Fibroblast of villous mesenchyme (primary cell): ENCODE results near the gene FGG. TPM values are rescaled to one million over a fixed set of nuclear protein-coding genes. Genes with fewer than 3 reads are reported as not detected.

Experiments
- DNase-seq: peaks from one replicate; pipeline ENCODE4 v3.0.0-alpha.2; 2010; ENCODE audit warnings: low read depth
- H3K4me3 ChIP-seq: 2 replicates; pipeline ENCODE4 v1.5.1; 2011; ENCODE audit warnings: low read depth, mild to moderate bottlenecking, low read length
- total RNA-seq: library from RNA; depleted of rRNA; stranded (reverse); fragments of >200 nt; gene quantifications from 2 replicates; pipeline ENCODE4 v1.2.3, GENCODE V29; 2012
- TF ChIP-seq, protein P1 (sequence below): IDR thresholded peaks from 2 replicates; pipeline ENCODE4 v1.5.1; 2012; ENCODE audit warnings: low read depth, mild to moderate bottlenecking, low read length; ENCODE audit not compliant: insufficient read depth

FGG gene
- total RNA-seq, 1 donor, result not detected

DNA sequence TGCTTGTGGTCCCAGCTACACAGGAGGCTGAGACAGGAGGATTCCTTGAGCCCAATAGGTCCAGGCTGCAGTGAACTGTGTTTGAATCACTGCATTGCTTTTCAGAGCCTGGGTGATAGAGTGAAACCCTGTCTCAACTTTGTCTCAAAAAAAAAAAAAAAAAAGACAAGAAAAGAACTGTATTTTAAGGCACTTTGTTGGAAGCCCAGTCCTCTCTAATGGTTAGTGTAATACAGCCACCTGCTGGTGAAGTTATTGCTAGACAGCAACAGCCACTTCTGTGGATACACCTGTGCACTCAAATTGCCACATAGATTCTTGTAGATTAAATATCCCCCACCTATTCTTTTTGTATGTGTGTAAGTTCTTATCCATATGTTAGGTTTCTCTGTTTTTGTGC is 10.1 kb upstream of the FGG start:
- H3K4me3 ChIP-seq, result no peak overlapping the region
- DNase-seq, result peak; percentile 55
- TF ChIP-seq, protein P1, sequence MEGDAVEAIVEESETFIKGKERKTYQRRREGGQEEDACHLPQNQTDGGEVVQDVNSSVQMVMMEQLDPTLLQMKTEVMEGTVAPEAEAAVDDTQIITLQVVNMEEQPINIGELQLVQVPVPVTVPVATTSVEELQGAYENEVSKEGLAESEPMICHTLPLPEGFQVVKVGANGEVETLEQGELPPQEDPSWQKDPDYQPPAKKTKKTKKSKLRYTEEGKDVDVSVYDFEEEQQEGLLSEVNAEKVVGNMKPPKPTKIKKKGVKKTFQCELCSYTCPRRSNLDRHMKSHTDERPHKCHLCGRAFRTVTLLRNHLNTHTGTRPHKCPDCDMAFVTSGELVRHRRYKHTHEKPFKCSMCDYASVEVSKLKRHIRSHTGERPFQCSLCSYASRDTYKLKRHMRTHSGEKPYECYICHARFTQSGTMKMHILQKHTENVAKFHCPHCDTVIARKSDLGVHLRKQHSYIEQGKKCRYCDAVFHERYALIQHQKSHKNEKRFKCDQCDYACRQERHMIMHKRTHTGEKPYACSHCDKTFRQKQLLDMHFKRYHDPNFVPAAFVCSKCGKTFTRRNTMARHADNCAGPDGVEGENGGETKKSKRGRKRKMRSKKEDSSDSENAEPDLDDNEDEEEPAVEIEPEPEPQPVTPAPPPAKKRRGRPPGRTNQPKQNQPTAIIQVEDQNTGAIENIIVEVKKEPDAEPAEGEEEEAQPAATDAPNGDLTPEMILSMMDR, result peak; percentile 54

DNA sequence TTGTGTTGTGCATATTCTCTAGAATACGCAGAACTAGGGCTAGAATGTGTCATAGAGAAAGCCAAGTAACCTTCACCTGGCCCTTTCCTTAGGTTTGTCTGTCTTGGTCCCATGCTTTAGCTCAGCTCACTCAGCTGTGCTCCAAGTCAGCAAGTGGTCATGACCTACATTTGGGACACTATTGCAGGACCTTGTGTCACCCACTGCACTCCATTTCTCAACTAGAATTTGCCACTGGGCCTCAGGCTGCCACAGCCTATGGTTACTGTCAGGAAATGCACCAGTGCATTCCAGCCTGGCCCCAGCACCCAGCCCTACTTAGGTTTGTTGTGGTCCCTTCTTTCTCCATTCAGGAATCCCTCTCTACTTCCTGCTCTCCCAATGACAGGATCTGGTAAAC is 7.7 kb upstream of the FGG start:
- no peak for DNase-seq

DNA sequence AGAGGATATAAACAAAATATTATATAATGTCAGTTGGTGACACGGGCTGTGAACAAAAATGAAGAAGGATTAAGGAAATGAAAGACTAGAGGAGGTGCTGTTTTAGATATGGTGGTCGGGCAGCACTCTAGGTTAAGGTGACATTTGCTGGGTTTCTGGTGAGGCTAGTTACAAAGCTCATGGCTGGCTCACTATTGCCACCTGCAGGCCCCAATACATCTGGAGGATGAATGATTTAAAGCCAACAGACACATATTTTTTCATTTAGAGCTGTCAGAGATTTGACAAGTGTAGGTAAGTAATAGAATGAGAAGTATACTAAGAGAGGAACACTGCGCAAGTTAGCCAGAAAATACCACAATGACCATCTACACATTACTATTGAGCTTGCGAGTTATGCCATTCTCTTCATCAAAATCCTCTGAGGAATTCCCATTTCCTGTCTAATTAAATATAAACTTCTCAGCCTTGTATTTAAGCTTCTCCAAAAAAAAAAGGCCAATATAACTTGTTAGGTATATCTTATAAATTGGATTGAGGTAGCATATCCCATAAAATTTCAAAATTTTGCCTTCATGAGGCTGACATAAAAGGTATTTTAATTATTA is 6.4 kb upstream of the FGG start:
- peak; percentile 55 for DNase-seq
- TF ChIP-seq, protein P1, result peak; percentile 71
- no peak overlapping the region for H3K4me3 ChIP-seq

More for the DNA sequence above, 7.7 kb upstream of the FGG start:
- TF ChIP-seq, protein P1, result no peak
- H3K4me3 ChIP-seq, result no peak overlapping the region

DNA sequence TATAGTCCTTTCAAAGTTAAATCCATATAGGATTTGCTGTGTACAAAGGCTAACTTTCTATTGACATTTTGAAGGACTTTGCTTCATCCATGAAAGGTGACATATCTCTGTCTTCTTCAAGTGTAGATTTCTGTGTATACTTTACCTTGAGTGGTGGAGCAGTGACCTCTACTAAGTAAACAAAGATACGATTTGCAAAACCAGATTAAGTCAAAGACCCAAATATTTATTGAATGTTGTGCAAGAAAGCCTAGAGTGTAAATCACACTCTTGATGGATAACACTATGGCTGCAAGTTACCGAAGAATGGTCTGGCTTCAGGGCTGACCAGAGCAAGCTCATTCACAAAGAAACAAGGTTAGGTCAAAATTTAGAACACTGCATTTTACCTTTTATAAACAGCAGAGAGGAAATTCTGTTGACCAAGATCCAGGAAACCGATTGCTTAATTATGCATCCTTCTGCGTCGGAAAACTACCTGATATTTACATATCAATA is 5.4 kb upstream of the FGG start:
- H3K4me3 ChIP-seq, result no peak overlapping the region
- DNase-seq, result no peak
- TF ChIP-seq, protein P1, result no peak

DNA sequence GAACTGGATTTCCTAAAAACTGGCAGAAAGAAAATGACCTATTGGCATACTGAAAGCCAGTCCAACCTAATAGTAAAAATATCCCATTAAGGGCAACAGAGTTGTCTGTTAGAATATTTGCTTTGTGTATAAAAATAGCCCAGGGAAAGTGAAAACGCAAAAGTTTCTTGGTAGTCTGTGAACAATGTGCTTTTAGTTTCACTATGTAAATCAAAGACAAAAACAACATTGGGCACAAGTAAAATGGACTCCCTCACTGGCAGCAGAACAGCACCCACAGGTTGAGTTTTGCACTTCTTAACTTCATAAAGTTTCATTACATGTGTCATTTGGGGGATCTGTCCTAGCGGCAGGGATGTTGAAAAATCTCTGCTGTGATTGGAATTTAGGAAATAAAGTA is 4.3 kb upstream of the FGG start:
- TF ChIP-seq, protein P1, result no peak
- H3K4me3 ChIP-seq, result no peak overlapping the region

DNA sequence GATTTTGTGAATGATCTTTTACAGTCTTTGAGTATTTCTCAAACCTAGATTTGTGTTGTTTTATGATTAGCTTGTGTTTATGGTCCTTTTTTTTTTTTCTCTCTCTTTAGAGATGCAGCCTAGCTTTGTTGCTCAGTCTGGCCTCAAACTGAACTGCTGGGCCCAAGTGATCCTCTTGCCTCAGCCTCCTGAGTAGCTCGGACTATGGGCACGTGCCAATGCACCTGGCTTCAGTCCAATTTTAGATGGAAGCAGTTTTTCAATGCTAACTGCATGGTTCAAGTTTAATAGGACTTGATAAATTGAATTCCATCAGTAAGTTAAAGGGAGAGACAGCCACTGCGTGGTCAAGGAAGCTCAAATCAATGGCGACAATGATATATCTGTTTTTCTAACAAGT is 3.8 kb upstream of the FGG start:
- DNase-seq, result no peak
- TF ChIP-seq, protein P1, result no peak
- H3K4me3 ChIP-seq, result no peak overlapping the region

More for the DNA sequence above, 4.3 kb upstream of the FGG start:
- DNase-seq, result no peak

DNA sequence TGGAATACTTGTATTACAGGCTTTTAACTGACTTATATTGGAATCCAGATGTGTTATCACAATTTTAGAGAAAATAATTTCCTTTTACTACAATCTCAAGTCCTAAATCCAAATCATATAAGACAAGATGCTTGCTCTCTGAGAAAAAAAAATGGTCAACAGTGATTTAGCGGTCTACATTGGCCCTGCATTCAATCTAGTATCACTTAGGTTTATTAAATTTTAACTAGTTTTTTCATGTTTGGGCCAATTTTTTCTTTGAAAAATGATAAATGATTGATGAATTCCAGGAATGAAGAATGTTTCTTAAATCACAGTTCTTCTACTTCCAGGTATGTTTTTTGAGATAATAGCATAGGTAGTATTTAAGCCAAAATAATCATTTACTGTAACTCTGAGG is 2.8 kb upstream of the FGG start:
- no peak for DNase-seq
- TF ChIP-seq, protein P1, result no peak
- H3K4me3 ChIP-seq, result no peak overlapping the region
